Panc1 (cell line): ENCODE results near the gene PMPCB. TPM values are rescaled to one million over a fixed set of nuclear protein-coding genes. Genes with fewer than 3 reads are reported as not detected.

Source experiments
- ATAC-seq: fragments of 200-7000 bp; cut with Tn5 transposase; 2 replicates; pipeline ENCODE4 v1.9.1; 2020; ENCODE audit warnings: mild to moderate bottlenecking, moderate library complexity
- BruUV-seq: library from RNA; stranded (reverse); fragments of 400-500 nt; replicated peaks from 2 replicates; lab custom pipeline; 2021; lab: Mats Ljungman, UMichigan
- CTCF ChIA-PET: fragments of 300-600 bp; sonication (Branson Sonifier 250); formaldehyde crosslinking; loops from one replicate; lab custom pipeline; 2022; ENCODE audit warnings: antibody characterized with exemption; lab: Charles Lee
- POLR2A ChIA-PET: fragments of 300-600 bp; sonication (Branson Sonifier 250); formaldehyde crosslinking; loops from one replicate; lab custom pipeline; 2022; ENCODE audit warnings: antibody characterized with exemption; lab: Charles Lee
- DNase-seq: peaks from one replicate; pipeline ENCODE4 v3.0.0-alpha.2; 2010; ENCODE audit warnings: low read depth, low spot score
- H3K27ac ChIP-seq: 2 replicates; pipeline ENCODE4 v1.5.1; 2011; ENCODE audit warnings: mild to moderate bottlenecking, low read length, inconsistent platforms
- H3K27me3 ChIP-seq: fragments of 200-500 bp; sonication (Bioruptor generic); 2 replicates; pipeline ENCODE4 v1.6.0; 2014; ENCODE audit warnings: low read length, inconsistent platforms; ENCODE audit not compliant: control insufficient read depth, insufficient read depth
- H3K36me3 ChIP-seq: fragments of 200-500 bp; sonication (Bioruptor generic); 2 replicates; pipeline ENCODE4 v1.5.1; 2014; ENCODE audit warnings: inconsistent platforms, mild to moderate bottlenecking, low read length, moderate library complexity; ENCODE audit not compliant: control insufficient read depth, insufficient read depth
- H3K4me1 ChIP-seq: 2 replicates; pipeline ENCODE4 v1.5.1; 2011; ENCODE audit warnings: inconsistent platforms, mild to moderate bottlenecking, low read length, moderate library complexity; ENCODE audit not compliant: control insufficient read depth, insufficient read depth
- H3K4me3 ChIP-seq, 2 experiments: 2 replicates each; pipeline ENCODE4 v1.5.1; 2011 to 2012; ENCODE audit warnings: low read depth in 2 of 2, low read length in 2 of 2, mild to moderate bottlenecking in 2 of 2, inconsistent platforms in 1 of 2, moderate library complexity in 1 of 2
- H3K9me3 ChIP-seq: fragments of 200-500 bp; sonication (Bioruptor generic); 2 replicates; pipeline ENCODE4 v1.5.1; 2014; ENCODE audit warnings: low read depth, mild to moderate bottlenecking, inconsistent platforms, low read length, moderate library complexity; ENCODE audit not compliant: control insufficient read depth, insufficient read depth
- CTCF ChIP-seq: fragments of 450-650 bp; IDR thresholded peaks from 2 replicates; pipeline ENCODE4 v1.5.1; 2017; ENCODE audit warnings: mild to moderate bottlenecking
- POLR2AphosphoS5 ChIP-seq: IDR thresholded peaks from 2 replicates; pipeline ENCODE4 v1.6.1; 2012; ENCODE audit warnings: mild to moderate bottlenecking, low read depth, low read length, moderate library complexity
- REST ChIP-seq, 2 experiments: IDR thresholded peaks; 2 replicates each; pipeline ENCODE4 v1.6.1; 2011 to 2012; ENCODE audit warnings: low read depth in 2 of 2, control low read depth in 1 of 2, low read length in 1 of 2, mild to moderate bottlenecking in 1 of 2, moderate library complexity in 1 of 2; ENCODE audit not compliant: insufficient read depth in 1 of 2
- SIN3A ChIP-seq: IDR thresholded peaks from 2 replicates; pipeline ENCODE4 v1.6.1; 2012; ENCODE audit warnings: low read depth, mild to moderate bottlenecking, low read length, moderate library complexity, borderline replicate concordance; ENCODE audit not compliant: insufficient read depth
- TCF7L2 ChIP-seq: IDR thresholded peaks from 2 replicates; pipeline ENCODE4 v1.6.1; 2011; ENCODE audit warnings: mild to moderate bottlenecking, low read depth, low read length, inconsistent platforms
- in situ Hi-C: cut with HindIII; loops from 2 replicates; pipeline ENCODE4 v1.10.0; 2016; ENCODE audit warnings: low sequenced_read_pairs, low pct_unique_long_range_greater_than_20kb
- intact Hi-C: fragments of 100-400 bp; cut with micrococcal nuclease; formaldehyde crosslinking; loops from one replicate; pipeline ENCODE4 v1.10.0; 2022; ENCODE audit not compliant: unreplicated experiment
- total RNA-seq: library from RNA; stranded (reverse); gene quantifications from one replicate; pipeline ENCODE4 v1.2.1, GENCODE V29; 2021; ENCODE audit not compliant: unreplicated experiment

Gene PMPCB
- total RNA-seq, 1 experiment from 2014 or later: 61.1 TPM

- no peak for ATAC-seq
- POLR2A ChIA-PET: no interaction called here
- no peaks in the 10 kb centered on the region for H3K9me3 ChIP-seq
- DNase-seq: no peak
- no TSS peak for BruUV-seq
- TF ChIP-seq TCF7L2: no peak
- TF ChIP-seq REST (IDR thresholded peaks at IDR 0.05; ENCODE audit: insufficient read depth in 1 of 2, low read depth in 2 of 2, low read length in 1 of 2): no peak
- TF ChIP-seq CTCF: no peak
- TF ChIP-seq POLR2AphosphoS5: no peak
- TF ChIP-seq SIN3A: no peak
- no peak overlapping the region for H3K4me3 ChIP-seq
- in situ Hi-C loops: no loop called here
- H3K27ac ChIP-seq: no peak overlapping the region
- no peaks in the 10 kb centered on the region; the same call in 1 of the 2 replicates for H3K27me3 ChIP-seq
- intact Hi-C loops: no loop called here
- no peaks in the 10 kb centered on the region; the same call in 1 of the 2 replicates for H3K36me3 ChIP-seq
- CTCF ChIA-PET: no interaction called here
- H3K4me1 ChIP-seq: peaks cover 10% of the 10 kb centered on the region
Observed at GRCh38 chr7:103293526-103293925, 3.7 kb upstream of the PMPCB start.

DNA sequence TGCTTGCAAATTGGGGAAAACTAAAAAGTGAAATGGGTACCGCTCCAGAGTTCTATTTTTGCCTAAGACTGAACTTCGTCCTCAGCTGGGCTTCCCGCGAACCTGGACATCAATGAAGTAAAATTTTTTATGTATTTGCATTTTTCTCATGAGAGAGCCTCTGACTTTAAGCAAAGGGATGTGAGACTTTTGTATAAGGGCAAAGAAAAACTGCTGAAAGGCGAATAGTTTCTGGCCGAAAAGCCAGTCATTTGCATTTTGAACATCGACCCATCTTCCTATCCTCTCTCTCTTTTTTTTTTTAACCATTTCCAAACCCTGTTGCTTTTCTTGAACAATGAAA, 573 bp downstream of the PMPCB start:
- Histone ChIP-seq H3K36me3 (peaks cover 18% of the 10 kb centered on the region), H3K9me3 (no peaks in the 10 kb centered on the region), H3K27me3 (no peaks in the 10 kb centered on the region; the same call in 1 of the 2 replicates), H3K4me1 (peaks cover 16% of the 10 kb centered on the region), H3K27ac (peak overlapping the region; percentile 83), H3K4me3 (peak overlapping the region; percentile 81 to 85)
- in situ Hi-C loops: no loop called here
- ChIA-PET CTCF (interaction anchor here (0.6 kb wide), 1 partner anchor 24 kb away, joined by 4 read pairs; no protein-coding TSS in a partner anchor), POLR2A (no interaction called here)
- ATAC-seq: no peak
- no TSS peak for BruUV-seq
- intact Hi-C loops: loop anchor here (1.0 kb wide), 1 partner anchor 109 kb away; no protein-coding TSS in a partner anchor
- TF ChIP-seq REST (IDR thresholded peaks at IDR 0.05; ENCODE audit: insufficient read depth in 1 of 2, low read depth in 2 of 2, low read length in 1 of 2) (no peak), POLR2AphosphoS5 (no peak), CTCF (no peak)
- no peak for DNase-seq
